Measurements from ENCODE around the gene WDR59. TPM values are rescaled to one million over a fixed set of nuclear protein-coding genes. Genes with fewer than 3 reads are reported as not detected.

Gene WDR59
- polyA plus RNA-seq, 1 of the 3 experiments (the other 2 are of a cell fraction) = 48.2 TPM

DNA sequence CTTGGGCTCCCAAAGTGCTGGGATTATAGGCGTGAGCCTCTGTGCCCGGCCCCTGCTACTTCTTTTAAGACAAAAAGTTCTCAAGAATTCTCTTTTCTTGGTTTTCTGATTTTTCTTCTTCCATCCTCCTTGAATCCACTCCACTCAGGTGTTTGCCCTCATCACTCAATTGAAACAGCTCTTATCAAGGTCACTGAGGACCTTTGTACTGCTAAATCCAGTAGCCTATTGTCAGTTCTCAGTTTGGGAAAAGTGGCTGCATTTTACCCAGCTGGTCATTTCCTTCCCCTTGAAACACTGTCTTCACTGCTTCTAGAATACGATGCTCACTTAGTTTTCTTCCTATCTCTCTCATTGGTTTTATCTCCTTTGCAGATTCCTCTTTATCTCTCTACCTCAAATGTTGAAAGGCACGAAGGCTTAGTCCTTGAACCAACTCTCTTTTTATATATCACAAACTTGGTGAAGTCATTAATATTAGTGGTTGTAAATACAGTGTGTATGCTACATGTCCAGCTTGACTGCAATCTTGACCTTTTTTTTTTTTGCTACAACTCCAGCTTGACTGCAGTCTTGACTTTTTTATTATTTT, 43.7 kb upstream of the WDR59 start:
- H3K79me2 ChIP-seq (ENCODE audit: insufficient read depth) = peaks cover 95% of the 10 kb centered on the region
- ChIA-PET CTCF (interaction anchor here (0.8 kb wide), 1 partner anchor 30 kb away, joined by 3 read pairs; the partner anchor contains the start of gene ZNRF1), POLR2A (no interaction called here)
- no peak overlapping the region for H3K9ac ChIP-seq
- H3K9me3 ChIP-seq = no peaks in the 10 kb centered on the region
- H3K4me1 ChIP-seq (ENCODE audit: control insufficient read depth in 1 of 2, insufficient read depth in 2 of 2, low read depth in 1 of 2, low read length in 1 of 2) = peaks cover 0 to 19% of the 10 kb centered on the region in 2 experiments; a peak in 2 of 4 replicates
- H3K36me3 ChIP-seq (replicated peaks in 1 of 2; ENCODE audit: control insufficient read depth in 1 of 2, insufficient read depth in 2 of 2, low read length in 1 of 2) = no peaks in the 10 kb centered on the region
- peak overlapping the region in 1 of 2 experiments; percentile 5; a peak in 1 of 4 replicates for H3K27ac ChIP-seq (ENCODE audit: low read depth in 2 of 2, low read length in 1 of 2)
- peaks cover 30% of the 10 kb centered on the region for H3F3A ChIP-seq (replicated peaks; ENCODE audit: insufficient read depth)
- H3K4me2 ChIP-seq = no peak overlapping the region
- H3K9me2 ChIP-seq = no peaks in the 10 kb centered on the region
- 94% methylated on average over 4 of the region's 4 CpGs for WGBS (ENCODE audit: low lambda C conversion rate)
- TF ChIP-seq, protein P1, sequence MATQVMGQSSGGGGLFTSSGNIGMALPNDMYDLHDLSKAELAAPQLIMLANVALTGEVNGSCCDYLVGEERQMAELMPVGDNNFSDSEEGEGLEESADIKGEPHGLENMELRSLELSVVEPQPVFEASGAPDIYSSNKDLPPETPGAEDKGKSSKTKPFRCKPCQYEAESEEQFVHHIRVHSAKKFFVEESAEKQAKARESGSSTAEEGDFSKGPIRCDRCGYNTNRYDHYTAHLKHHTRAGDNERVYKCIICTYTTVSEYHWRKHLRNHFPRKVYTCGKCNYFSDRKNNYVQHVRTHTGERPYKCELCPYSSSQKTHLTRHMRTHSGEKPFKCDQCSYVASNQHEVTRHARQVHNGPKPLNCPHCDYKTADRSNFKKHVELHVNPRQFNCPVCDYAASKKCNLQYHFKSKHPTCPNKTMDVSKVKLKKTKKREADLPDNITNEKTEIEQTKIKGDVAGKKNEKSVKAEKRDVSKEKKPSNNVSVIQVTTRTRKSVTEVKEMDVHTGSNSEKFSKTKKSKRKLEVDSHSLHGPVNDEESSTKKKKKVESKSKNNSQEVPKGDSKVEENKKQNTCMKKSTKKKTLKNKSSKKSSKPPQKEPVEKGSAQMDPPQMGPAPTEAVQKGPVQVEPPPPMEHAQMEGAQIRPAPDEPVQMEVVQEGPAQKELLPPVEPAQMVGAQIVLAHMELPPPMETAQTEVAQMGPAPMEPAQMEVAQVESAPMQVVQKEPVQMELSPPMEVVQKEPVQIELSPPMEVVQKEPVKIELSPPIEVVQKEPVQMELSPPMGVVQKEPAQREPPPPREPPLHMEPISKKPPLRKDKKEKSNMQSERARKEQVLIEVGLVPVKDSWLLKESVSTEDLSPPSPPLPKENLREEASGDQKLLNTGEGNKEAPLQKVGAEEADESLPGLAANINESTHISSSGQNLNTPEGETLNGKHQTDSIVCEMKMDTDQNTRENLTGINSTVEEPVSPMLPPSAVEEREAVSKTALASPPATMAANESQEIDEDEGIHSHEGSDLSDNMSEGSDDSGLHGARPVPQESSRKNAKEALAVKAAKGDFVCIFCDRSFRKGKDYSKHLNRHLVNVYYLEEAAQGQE (IDR thresholded peaks at IDR 0.05; ENCODE audit: low read depth, low read length) = no peak
- TF ChIP-seq FOSL2 (IDR thresholded peaks at IDR 0.05; ENCODE audit: borderline replicate concordance, low read depth) (no peak), FOXM1 (IDR thresholded peaks at IDR 0.05; ENCODE audit: low read depth) (no peak), SIN3A (IDR thresholded peaks at IDR 0.05; ENCODE audit: borderline replicate concordance, low read depth, low read length) (no peak), EZH2phosphoT487 (IDR thresholded peaks at IDR 0.05; ENCODE audit: borderline replicate concordance, low read depth) (no peak), CHD2 (IDR thresholded peaks at IDR 0.05; ENCODE audit: low read length, partially characterized antibody) (no peak), EP300 (IDR thresholded peaks at IDR 0.05; ENCODE audit: borderline replicate concordance in 1 of 2, low read depth in 1 of 2, low read length in 1 of 2) (no peak), POLR2AphosphoS5 (IDR thresholded peaks at IDR 0.05; ENCODE audit: low read depth, low read length) (no peak), JUND (IDR thresholded peaks at IDR 0.05) (no peak), RFX5 (IDR thresholded peaks at IDR 0.05; ENCODE audit: low read length) (no peak), MXI1 (IDR thresholded peaks at IDR 0.05; ENCODE audit: low read depth, low read length) (no peak), FOXJ3 (CRISPR knock-in tag; IDR thresholded peaks at IDR 0.05) (no peak), NRF1 (IDR thresholded peaks at IDR 0.05; ENCODE audit: low read depth, low read length) (no peak), SMC3 (IDR thresholded peaks at IDR 0.05; ENCODE audit: low read depth, low read length) (no peak)
- TF ChIP-seq, protein P2, sequence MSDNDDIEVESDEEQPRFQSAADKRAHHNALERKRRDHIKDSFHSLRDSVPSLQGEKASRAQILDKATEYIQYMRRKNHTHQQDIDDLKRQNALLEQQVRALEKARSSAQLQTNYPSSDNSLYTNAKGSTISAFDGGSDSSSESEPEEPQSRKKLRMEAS (IDR thresholded peaks at IDR 0.05; ENCODE audit: low read depth) = no peak
- TF ChIP-seq, protein P3, sequence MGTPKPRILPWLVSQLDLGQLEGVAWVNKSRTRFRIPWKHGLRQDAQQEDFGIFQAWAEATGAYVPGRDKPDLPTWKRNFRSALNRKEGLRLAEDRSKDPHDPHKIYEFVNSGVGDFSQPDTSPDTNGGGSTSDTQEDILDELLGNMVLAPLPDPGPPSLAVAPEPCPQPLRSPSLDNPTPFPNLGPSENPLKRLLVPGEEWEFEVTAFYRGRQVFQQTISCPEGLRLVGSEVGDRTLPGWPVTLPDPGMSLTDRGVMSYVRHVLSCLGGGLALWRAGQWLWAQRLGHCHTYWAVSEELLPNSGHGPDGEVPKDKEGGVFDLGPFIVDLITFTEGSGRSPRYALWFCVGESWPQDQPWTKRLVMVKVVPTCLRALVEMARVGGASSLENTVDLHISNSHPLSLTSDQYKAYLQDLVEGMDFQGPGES (IDR thresholded peaks at IDR 0.05; ENCODE audit: low read depth, low read length) = no peak
- TF ChIP-seq, protein P4, sequence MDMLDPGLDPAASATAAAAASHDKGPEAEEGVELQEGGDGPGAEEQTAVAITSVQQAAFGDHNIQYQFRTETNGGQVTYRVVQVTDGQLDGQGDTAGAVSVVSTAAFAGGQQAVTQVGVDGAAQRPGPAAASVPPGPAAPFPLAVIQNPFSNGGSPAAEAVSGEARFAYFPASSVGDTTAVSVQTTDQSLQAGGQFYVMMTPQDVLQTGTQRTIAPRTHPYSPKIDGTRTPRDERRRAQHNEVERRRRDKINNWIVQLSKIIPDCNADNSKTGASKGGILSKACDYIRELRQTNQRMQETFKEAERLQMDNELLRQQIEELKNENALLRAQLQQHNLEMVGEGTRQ (IDR thresholded peaks at IDR 0.05; ENCODE audit: borderline replicate concordance, low read depth, low read length) = no peak
- TF ChIP-seq, protein P5, sequence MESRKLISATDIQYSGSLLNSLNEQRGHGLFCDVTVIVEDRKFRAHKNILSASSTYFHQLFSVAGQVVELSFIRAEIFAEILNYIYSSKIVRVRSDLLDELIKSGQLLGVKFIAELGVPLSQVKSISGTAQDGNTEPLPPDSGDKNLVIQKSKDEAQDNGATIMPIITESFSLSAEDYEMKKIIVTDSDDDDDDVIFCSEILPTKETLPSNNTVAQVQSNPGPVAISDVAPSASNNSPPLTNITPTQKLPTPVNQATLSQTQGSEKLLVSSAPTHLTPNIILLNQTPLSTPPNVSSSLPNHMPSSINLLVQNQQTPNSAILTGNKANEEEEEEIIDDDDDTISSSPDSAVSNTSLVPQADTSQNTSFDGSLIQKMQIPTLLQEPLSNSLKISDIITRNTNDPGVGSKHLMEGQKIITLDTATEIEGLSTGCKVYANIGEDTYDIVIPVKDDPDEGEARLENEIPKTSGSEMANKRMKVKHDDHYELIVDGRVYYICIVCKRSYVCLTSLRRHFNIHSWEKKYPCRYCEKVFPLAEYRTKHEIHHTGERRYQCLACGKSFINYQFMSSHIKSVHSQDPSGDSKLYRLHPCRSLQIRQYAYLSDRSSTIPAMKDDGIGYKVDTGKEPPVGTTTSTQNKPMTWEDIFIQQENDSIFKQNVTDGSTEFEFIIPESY (IDR thresholded peaks at IDR 0.05; ENCODE audit: borderline replicate concordance, low read depth) = no peak
- TF ChIP-seq, protein P6, sequence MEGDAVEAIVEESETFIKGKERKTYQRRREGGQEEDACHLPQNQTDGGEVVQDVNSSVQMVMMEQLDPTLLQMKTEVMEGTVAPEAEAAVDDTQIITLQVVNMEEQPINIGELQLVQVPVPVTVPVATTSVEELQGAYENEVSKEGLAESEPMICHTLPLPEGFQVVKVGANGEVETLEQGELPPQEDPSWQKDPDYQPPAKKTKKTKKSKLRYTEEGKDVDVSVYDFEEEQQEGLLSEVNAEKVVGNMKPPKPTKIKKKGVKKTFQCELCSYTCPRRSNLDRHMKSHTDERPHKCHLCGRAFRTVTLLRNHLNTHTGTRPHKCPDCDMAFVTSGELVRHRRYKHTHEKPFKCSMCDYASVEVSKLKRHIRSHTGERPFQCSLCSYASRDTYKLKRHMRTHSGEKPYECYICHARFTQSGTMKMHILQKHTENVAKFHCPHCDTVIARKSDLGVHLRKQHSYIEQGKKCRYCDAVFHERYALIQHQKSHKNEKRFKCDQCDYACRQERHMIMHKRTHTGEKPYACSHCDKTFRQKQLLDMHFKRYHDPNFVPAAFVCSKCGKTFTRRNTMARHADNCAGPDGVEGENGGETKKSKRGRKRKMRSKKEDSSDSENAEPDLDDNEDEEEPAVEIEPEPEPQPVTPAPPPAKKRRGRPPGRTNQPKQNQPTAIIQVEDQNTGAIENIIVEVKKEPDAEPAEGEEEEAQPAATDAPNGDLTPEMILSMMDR (IDR thresholded peaks at IDR 0.05) = no peak
- TF ChIP-seq, protein P7, sequence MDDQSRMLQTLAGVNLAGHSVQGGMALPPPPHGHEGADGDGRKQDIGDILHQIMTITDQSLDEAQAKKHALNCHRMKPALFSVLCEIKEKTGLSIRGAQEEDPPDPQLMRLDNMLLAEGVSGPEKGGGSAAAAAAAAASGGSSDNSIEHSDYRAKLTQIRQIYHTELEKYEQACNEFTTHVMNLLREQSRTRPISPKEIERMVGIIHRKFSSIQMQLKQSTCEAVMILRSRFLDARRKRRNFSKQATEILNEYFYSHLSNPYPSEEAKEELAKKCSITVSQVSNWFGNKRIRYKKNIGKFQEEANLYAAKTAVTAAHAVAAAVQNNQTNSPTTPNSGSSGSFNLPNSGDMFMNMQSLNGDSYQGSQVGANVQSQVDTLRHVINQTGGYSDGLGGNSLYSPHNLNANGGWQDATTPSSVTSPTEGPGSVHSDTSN (IDR thresholded peaks at IDR 0.05) = no peak
- no peak overlapping the region for H3K4me3 ChIP-seq (ENCODE audit: low read depth in 2 of 2, low read length in 1 of 2)
- H2AFZ ChIP-seq (ENCODE audit: low read depth) = no peak overlapping the region
- no peak for DNase-seq
- no peaks in the 10 kb centered on the region for H4K20me1 ChIP-seq (ENCODE audit: insufficient read depth)
- H3K27me3 ChIP-seq (ENCODE audit: insufficient read depth) = no peaks in the 10 kb centered on the region
